GM19240 (cell line): ENCODE data around the gene BTBD3.

Experiments
- DNase-seq: peaks from one replicate; pipeline ENCODE4 v3.0.0; 2011; ENCODE audit warnings: low spot score; ENCODE audit not compliant: insufficient read length

Gene BTBD3

DNA sequence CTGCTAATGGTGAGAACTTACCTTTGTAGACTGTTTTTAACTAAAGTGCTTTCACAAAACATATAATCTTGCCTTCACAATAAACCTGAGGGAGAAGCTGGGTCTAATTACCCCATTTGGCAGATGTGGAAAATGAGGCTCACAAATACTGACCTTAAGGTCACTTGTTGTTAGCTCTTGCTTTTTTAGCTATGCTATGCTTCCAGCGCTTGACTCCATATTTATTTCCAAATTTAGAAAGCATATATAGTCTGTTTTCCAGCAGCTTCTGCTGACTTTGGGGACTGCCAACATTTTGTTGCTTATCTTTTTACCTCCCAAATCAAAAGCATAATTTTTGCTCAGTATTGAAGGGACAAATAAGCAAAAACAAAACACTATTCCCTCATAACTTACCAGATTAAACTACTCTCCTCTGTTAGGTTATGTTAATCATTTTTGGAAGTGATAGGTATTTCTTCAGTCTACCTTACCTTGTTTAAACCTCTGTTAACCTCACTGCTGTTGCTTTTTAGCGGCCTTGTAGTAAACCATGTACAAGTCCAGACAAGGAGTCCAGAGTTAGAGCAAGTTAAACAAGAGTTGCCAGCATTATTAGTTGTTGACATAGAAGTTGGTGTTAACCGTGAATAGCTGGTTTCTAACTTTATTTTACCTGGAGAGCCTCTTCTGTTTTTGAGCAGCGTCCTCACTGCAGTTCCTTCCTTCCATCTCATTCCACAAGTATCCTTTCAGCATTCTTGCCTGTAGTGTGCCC is 4.9 kb upstream of the BTBD3 start:
- DNase-seq, result no peak

- no peak for DNase-seq
Observed at GRCh38 chr20:11918391-11918845, 725 bp downstream of the BTBD3 start.

- DNase-seq, result no peak
Observed at GRCh38 chr20:11918981-11919380, 1.3 kb downstream of the BTBD3 start.

GRCh38 chr20:11919581-11919980 is 1.9 kb downstream of the BTBD3 start:
- DNase-seq, result no peak

DNA sequence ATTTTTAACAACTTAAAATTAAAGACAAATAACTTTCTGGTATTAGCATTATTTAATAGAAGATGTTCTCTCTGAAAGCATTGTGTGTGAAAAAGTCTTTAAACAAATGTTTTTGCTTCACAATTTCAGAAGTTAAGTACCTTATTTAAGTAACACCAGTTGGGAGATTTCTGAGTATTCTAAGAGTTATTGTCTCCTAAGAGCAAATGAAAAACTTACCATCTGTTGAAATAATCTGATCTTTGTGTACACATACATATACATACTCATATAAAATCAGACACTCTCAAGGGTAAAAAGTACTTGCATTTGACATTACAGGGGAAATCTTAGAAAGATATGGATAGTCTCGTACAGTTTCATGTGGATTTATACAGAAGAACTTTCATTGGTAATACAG is 2.4 kb downstream of the BTBD3 start:
- no peak for DNase-seq

DNA sequence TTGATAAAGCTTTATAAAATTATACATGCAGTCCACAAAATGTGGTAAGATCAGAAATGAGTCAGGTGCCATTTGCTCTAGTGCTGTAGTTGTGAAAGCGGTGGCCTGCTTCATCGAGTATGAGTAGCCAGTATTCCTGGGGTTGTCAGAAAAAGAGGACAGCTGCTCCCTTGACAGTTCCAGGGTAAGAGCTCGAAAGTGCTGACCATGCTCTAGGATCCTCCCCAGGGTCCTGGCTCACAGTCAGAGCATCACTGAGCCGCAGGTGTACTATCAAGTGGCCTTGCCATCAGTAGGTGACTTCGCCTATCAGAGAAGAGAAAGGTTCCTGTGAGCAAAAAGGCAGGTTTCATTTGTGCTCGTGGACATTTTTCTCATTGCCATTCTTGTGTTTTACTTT is 3.6 kb downstream of the BTBD3 start:
- DNase-seq, result no peak

DNA sequence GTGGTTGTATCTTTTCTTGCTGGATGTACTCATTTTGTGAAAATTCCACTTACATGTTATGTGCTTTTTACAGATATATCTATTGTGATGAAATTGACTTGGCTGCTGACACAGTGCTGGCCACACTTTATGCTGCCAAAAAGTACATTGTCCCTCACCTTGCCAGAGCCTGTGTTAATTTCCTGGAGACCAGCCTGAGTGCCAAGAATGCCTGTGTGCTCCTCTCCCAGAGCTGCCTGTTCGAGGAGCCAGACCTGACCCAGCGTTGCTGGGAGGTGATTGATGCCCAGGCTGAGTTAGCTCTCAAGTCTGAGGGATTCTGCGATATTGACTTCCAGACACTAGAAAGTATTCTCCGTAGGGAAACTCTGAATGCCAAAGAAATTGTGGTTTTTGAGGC is 4.9 kb downstream of the BTBD3 start:
- no peak for DNase-seq

GRCh38 chr20:11924923-11925322 is 7.2 kb downstream of the BTBD3 start:
- no peak for DNase-seq

DNA sequence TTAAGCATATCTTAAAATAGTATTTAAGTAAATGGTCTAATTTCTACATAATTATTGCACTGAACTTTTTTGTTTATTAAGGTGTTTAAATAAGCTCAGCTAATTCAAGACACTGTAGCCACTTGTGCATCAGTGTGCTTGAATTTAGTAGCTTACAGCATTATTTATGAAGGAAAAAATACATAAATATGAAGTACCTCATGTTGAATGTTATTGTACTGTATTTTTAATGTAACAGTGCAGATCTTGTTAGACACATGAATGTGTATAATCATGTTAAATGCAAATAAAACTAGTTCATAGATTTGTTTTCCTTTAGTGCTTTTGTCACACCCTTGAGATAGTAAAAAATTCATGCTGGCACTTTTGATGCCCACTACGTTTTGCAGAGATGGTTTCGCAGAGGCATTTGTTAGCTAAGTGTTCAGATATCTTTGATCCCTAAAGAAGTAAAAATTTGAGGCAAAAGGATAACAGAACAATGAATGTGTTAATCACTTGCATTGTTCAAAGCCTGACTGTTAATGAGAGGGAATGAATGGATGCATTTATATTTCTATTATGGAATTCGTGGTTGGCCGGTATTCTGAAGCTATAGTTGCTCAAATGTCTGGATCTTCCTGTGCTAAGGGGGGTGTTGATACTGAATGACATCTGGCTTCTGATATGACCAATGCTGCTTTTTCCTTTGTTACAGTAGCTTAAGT is 8.8 kb downstream of the BTBD3 start:
- no peak for DNase-seq

- no peak for DNase-seq
Observed at GRCh38 chr20:11929947-11930346, 12.3 kb downstream of the BTBD3 start.

DNA sequence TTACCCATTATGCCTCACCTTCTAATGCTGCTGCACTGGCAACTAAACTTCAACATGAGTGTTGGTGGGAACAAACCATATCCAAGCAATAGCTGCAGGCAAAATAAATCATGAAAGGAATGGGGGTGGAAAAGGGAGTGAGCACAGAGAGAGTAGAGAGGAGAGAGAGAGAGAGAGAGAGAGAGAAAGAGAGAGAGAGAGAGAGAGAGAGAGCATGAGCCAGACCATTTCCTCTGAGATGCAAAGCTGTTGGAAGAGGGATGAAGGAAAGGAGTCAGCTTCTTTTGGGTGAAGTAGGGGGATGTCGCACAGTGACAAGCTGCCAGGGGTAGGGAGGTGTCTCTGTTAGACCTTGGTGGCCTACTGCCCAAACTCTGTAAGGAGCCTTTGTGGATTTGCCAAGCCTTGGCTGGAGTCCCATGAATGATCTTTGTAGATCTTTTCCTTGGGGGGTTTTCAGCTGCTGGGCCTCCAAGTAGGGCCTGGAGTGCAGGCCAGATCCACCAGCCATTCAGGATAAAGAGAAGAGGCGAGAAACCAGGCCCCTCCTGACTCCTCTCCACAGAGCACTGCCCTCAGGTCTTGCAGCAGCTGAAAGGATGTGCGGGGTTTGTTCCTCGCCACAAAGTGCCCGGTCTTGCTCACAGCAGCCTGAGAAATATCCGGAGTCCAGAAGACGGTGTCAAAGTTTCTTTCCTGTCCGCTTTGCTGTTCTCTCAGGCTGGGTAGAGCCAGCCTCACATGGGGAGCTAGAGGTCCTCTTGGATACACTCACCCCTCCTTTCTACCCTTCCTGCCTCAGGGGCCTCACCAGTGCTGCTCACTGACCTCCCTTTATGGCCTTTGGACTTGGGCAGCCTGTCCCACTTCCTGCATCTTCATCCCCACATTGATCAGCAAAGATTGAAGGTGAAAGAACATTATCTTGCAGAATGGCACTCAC is 17.8 kb downstream of the BTBD3 start:
- no peak for DNase-seq

DNA sequence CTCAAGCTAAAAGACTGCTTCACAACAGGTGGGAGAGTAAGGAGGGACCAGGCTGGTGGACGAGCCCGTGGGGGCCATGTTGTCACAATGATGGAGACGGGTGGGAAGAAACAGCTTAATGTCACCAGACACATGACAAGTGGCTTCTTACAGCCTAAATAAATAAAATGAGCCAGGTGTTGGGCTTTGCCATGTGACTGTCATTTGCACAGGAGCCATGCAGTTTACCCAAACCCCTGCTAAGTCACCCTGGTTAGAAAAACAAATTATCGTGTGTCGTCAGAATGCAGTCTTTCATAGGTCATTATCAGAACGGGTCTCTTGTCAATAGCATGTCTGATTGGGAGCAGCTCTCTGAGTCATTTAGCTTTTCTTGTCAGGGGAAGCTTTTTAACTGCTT is 18.5 kb downstream of the BTBD3 start:
- no peak for DNase-seq

- DNase-seq, result no peak
Observed at GRCh38 chr20:11937230-11937629, 19.5 kb downstream of the BTBD3 start.

DNA sequence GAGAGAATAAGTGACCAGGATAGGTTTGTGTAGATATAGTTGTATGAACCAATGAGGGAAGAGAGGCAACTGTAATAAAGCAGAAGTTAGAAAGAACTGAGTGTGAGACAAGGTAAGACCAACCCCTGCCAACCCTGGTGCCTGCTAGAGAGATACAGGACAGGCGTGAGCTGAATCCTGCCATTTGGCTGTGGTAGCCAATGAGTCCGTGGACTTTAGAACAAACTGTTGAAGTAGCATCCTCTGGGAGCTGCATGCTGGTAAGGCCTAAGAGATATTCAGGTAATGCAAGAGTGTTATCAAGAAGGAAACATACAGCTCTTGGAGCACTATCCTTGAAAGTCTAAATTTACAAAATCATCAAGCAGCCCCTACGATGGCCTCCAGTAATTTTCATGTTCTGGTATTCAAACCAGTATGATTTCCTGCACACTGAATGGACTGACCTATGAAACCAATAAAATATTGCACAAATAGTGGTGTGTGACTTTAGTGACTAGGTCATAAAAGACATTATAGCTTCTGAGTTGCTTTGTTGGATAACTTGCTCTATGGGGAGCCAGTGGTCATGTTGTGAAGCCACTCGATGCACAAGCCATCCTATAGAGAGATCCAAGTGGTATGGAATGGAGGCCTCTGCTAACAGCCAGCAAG is 24.0 kb downstream of the BTBD3 start:
- DNase-seq, result no peak

DNA sequence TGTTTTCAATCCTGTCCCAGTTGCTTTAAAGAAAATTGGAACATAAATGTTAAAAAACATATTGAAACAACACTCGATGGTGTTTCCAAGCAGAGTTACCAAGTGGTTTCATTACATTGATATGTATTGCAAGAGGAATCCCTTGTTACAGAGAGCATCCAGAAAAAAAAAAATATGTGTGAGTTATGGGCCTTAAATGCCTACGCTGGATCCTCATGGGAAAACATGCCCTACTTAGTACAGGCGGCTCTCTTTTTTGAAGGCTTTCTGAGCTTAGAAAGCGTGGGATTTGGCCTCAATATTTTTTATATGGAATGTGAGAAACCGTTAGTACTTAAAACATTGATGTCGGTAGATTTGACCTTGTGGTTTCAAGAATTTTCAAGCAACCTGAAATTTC is 26.1 kb downstream of the BTBD3 start:
- no peak for DNase-seq

GRCh38 chr20:11948806-11949205 is 31.1 kb downstream of the BTBD3 start:
- no peak for DNase-seq

- DNase-seq, result no peak
Observed at GRCh38 chr20:11949711-11950110, 32.0 kb downstream of the BTBD3 start.

DNA sequence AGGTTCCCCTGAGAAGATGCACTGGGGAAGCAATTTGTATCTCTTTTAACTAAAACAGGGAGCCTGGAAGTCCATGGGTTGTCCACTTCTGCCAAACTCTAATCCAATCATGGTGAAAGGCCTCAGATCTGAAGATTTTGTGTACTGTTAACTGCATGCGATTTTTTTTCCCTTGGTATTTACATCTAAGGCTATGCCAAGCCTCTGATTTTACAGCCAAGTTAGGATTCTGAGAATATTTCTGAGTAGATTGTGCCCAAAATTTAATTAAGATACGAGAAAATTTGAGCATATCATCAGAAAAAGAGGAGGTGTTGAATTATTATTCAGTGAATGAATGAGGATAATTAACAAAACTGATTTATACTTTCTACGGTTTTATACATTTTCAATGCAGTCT is 34.0 kb downstream of the BTBD3 start:
- DNase-seq, result no peak

DNA sequence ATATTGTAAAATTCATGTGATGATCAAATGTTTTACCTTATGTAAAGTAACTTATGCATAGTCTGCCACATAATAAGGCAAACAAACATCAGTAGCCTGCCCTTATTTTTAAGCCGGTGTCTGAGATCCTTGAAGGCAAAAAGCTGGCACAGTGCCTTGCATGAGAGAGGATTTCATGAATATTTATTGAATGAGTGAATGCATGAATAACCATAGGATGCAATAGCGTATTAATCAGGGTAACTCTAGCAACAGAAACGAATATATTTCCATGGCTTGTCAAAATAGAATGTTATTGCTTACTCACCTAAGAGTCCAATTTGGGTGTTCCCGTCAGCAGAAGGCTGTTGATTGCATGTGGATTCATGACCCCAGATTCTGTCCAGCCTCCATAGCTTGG is 34.9 kb downstream of the BTBD3 start:
- no peak for DNase-seq

- DNase-seq, result no peak
Observed at GRCh38 chr20:11957911-11958310, 40.2 kb downstream of the BTBD3 start.

GRCh38 chr20:11958855-11959254 is 41.2 kb downstream of the BTBD3 start:
- DNase-seq, result no peak
